ENCODE results near the gene BLNK. TPM values are rescaled to one million over a fixed set of nuclear protein-coding genes. Genes with fewer than 3 reads are reported as not detected.

BLNK gene
- total RNA-seq, 1 donor from 2014 or later = not detected

DNA sequence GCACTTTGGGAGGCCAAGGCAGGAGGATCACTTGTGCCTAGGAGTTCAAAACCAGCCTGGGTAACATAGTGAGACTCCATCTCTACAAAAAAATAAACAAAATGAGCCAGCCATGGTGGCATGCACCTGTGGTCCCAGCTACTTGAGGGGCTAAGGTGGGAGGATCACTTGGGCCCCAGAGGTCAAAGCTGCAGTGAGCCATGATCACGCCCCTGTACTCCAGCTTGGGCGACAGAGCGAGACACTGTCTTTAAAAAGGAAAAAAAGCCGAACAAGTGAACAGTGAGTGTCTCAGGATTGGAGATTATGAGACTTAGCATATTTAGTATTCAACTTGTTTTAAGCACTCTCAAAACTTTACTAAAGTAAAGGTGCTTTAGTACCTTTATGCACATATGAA lies 28.1 kb downstream of the BLNK start:
- peaks cover 6% of the 10 kb centered on the region for H3K9me3 Mint-ChIP-seq (ENCODE audit: low read depth)
- H3K4me3 Mint-ChIP-seq (ENCODE audit: unreplicated experiment) = no peak overlapping the region
- H3K27me3 Mint-ChIP-seq (ENCODE audit: low read depth) = peaks cover 19% of the 10 kb centered on the region
- no peak for DNase-seq (ENCODE audit: low spot score)
- no peaks in the 10 kb centered on the region for H3K36me3 Mint-ChIP-seq (ENCODE audit: low read depth)
- TF ChIP-seq, protein P1, sequence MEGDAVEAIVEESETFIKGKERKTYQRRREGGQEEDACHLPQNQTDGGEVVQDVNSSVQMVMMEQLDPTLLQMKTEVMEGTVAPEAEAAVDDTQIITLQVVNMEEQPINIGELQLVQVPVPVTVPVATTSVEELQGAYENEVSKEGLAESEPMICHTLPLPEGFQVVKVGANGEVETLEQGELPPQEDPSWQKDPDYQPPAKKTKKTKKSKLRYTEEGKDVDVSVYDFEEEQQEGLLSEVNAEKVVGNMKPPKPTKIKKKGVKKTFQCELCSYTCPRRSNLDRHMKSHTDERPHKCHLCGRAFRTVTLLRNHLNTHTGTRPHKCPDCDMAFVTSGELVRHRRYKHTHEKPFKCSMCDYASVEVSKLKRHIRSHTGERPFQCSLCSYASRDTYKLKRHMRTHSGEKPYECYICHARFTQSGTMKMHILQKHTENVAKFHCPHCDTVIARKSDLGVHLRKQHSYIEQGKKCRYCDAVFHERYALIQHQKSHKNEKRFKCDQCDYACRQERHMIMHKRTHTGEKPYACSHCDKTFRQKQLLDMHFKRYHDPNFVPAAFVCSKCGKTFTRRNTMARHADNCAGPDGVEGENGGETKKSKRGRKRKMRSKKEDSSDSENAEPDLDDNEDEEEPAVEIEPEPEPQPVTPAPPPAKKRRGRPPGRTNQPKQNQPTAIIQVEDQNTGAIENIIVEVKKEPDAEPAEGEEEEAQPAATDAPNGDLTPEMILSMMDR (IDR thresholded peaks at IDR 0.05) = no peak
- no peak overlapping the region for H3K27ac Mint-ChIP-seq (ENCODE audit: unreplicated experiment)
- H3K4me1 Mint-ChIP-seq (ENCODE audit: low read depth) = no peaks in the 10 kb centered on the region

DNA sequence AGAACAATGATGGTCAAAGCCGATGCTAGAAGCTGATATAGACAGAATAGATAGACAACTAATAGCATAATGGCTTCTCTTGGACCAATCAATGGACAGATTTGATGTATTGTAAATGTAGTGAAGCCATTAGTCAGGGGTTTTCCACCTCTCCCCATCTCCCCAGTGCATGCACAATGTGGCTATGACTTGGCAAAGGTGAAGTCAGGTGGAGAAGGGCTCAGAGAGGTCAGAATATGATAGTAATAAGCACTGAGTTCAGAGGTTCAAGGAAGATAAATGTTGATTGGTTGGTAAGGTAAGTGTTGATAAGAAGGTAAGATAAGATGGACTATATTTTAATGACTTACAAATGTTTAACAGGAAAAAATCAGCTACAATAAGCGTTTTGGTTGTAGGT lies 28.5 kb downstream of the BLNK start:
- peaks cover 5% of the 10 kb centered on the region for H3K9me3 Mint-ChIP-seq (ENCODE audit: low read depth)
- H3K4me3 Mint-ChIP-seq (ENCODE audit: unreplicated experiment) = no peak overlapping the region
- H3K36me3 Mint-ChIP-seq (ENCODE audit: low read depth) = no peaks in the 10 kb centered on the region
- H3K27me3 Mint-ChIP-seq (ENCODE audit: low read depth) = peaks cover 21% of the 10 kb centered on the region
- H3K27ac Mint-ChIP-seq (ENCODE audit: unreplicated experiment) = no peak overlapping the region
- TF ChIP-seq, protein P1 (IDR thresholded peaks at IDR 0.05) = no peak
- no peaks in the 10 kb centered on the region for H3K4me1 Mint-ChIP-seq (ENCODE audit: low read depth)
- no peak for DNase-seq (ENCODE audit: low spot score)

DNA sequence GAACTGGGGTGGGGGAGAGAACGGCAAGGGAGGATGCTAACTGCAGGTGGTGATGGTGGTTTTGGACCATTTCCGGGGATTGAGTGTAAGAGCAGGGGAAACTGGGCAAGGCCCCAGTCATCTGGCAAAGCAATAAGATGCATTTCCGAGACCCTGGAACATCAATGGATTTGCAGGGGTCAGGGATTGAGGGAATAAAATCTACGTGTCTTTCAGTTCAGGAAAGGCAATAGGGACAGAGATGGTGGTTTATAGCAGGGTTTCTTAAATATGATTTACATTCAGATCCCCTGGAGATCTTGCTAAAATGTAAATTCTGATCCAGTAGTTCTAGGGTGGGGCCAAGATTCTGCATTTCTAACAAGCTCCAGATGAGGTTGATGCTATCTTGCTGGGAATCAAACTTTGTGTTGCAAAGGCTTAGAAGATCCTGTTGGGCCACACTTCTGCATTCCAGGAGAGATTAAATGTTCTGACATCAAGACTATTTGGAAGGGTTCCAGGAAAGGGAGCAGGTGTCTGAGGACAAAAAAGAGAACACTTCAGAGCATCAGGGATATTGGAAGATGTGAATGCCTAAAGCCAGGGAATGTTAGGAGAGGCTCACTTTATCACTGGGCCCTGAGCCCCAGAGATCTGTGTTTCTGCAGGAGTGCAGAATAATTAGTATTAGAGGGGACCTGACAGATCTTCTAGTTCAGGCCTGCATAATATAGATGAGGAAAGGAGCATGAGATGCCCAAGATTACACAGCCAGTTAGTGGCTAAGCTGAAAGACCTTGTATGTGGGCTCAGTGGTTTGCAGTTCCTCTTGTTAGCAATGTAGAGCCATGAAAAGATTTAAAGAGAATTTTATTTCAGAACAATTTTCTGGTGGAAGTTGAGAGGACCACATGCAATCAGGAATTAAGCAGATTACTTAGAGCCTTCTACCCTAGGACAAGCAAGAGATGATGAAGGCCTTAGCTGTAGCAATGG lies 32.4 kb downstream of the BLNK start:
- Mint-ChIP-seq H3K4me3 (ENCODE audit: unreplicated experiment) (no peak overlapping the region), H3K4me1 (ENCODE audit: low read depth) (no peaks in the 10 kb centered on the region), H3K27me3 (ENCODE audit: low read depth) (peaks cover 20% of the 10 kb centered on the region), H3K27ac (ENCODE audit: unreplicated experiment) (no peak overlapping the region), H3K9me3 (ENCODE audit: low read depth) (no peaks in the 10 kb centered on the region), H3K36me3 (ENCODE audit: low read depth) (no peaks in the 10 kb centered on the region)
- TF ChIP-seq, protein P1 (IDR thresholded peaks at IDR 0.05) = no peak
- no peak for DNase-seq (ENCODE audit: low spot score)

DNA sequence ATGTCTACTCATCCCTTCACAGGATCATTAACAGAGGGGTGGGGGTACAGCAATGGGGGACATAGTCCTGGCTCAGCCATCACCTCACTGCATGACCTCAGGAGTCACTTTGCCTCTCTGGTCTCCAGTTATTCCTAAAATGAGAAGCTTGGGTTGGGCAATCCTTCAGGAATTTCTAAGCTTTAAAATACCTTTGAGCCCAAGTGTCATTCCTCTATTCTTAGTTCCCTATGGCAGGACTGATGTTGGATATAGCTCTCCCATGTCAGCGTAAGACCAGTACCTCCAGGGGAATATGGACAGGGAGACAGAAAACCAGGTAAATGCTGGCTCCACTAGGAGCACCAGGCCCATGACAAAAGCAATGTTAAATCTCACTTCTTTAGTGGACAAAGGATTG lies 34.5 kb downstream of the BLNK start:
- no peaks in the 10 kb centered on the region for H3K4me1 Mint-ChIP-seq (ENCODE audit: low read depth)
- H3K9me3 Mint-ChIP-seq (ENCODE audit: low read depth) = no peaks in the 10 kb centered on the region
- H3K27me3 Mint-ChIP-seq (ENCODE audit: low read depth) = peaks cover 11% of the 10 kb centered on the region
- TF ChIP-seq, protein P1 (IDR thresholded peaks at IDR 0.05) = no peak
- H3K27ac Mint-ChIP-seq (ENCODE audit: unreplicated experiment) = no peak overlapping the region
- H3K36me3 Mint-ChIP-seq (ENCODE audit: low read depth) = no peaks in the 10 kb centered on the region
- no peak for DNase-seq (ENCODE audit: low spot score)
- no peak overlapping the region for H3K4me3 Mint-ChIP-seq (ENCODE audit: unreplicated experiment)

DNA sequence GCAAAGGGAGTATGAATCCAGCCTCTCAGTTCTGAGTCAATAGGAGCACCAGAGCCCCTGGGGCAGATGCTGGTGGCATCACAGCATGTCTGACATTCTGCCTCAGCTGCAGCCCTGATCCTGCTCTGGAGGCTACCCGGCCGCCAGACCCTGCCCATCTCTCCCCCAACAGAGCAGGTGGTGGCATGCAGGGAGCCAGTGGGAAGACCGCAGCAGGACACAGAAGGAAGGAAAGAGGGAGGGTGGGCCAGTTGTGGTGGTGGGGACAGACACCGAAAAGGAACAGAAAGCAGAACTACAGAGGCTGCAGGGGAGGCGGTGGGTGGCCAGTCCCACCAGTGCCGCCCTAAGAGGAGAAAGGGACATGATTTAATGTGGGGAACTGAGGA lies 35.3 kb downstream of the BLNK start:
- no peak overlapping the region for H3K4me3 Mint-ChIP-seq (ENCODE audit: unreplicated experiment)
- no peak for DNase-seq (ENCODE audit: low spot score)
- peaks cover 11% of the 10 kb centered on the region for H3K27me3 Mint-ChIP-seq (ENCODE audit: low read depth)
- H3K27ac Mint-ChIP-seq (ENCODE audit: unreplicated experiment) = no peak overlapping the region
- no peaks in the 10 kb centered on the region for H3K9me3 Mint-ChIP-seq (ENCODE audit: low read depth)
- TF ChIP-seq, protein P1 (IDR thresholded peaks at IDR 0.05) = no peak
- no peaks in the 10 kb centered on the region for H3K36me3 Mint-ChIP-seq (ENCODE audit: low read depth)
- no peaks in the 10 kb centered on the region for H3K4me1 Mint-ChIP-seq (ENCODE audit: low read depth)

Measured in chondrocyte (in vitro differentiated cells).